ENCODE data around the gene CDK18. TPM values are rescaled to one million over a fixed set of nuclear protein-coding genes. Genes with fewer than 3 reads are reported as not detected.

The CDK18 gene
- total and polyA plus RNA-seq, 12 donors: 3.2 to 52.0 (median 18.2) TPM

DNA sequence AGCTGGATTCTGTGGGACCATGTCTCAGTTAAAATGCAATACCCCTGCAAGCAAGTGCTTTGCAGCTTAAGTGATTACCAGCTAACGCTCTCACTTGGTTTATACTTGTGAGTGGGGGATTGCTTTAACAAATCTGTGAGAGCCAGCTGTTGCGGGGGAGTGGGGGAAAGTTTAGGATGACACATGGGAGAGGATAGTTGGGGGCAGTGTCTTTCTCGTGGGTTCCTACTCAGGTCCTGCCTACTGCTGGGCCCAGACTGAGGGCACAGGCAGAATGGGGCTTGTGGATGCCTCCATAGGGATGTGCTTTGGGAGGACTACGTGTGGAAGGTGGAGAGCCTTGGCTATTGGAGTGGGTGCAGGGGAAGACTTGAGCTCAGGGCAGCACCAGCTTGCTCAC is 67.3 kb downstream of the CDK18 start:
- H3K4me1 ChIP-seq (replicated peaks in 1 of 2): no peaks in the 10 kb centered on the region
- WGBS, 4 donors: 69 to 83% (median 74%) methylated on average over 4 of the region's 4 CpGs
- no peaks in the 10 kb centered on the region for H3K36me3 ChIP-seq (replicated peaks in 1 of 2)
- no peak for TF ChIP-seq POLR2A (IDR thresholded peaks at IDR 0.05)
- TF ChIP-seq, protein P1, sequence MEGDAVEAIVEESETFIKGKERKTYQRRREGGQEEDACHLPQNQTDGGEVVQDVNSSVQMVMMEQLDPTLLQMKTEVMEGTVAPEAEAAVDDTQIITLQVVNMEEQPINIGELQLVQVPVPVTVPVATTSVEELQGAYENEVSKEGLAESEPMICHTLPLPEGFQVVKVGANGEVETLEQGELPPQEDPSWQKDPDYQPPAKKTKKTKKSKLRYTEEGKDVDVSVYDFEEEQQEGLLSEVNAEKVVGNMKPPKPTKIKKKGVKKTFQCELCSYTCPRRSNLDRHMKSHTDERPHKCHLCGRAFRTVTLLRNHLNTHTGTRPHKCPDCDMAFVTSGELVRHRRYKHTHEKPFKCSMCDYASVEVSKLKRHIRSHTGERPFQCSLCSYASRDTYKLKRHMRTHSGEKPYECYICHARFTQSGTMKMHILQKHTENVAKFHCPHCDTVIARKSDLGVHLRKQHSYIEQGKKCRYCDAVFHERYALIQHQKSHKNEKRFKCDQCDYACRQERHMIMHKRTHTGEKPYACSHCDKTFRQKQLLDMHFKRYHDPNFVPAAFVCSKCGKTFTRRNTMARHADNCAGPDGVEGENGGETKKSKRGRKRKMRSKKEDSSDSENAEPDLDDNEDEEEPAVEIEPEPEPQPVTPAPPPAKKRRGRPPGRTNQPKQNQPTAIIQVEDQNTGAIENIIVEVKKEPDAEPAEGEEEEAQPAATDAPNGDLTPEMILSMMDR (IDR thresholded peaks at IDR 0.05): no peak
- intact Hi-C loops (cut with DNase I): no loop called here
- no peaks in the 10 kb centered on the region for H3K9me3 ChIP-seq (replicated peaks in 1 of 3)
- H3K27ac ChIP-seq: no peak overlapping the region
- H3K4me3 ChIP-seq: no peak overlapping the region
- H3K27me3 ChIP-seq: peaks cover 34% of the 10 kb centered on the region
- peak in 1 of 7 donors; percentile 23 for DNase-seq

- 64 to 91% (median 83%) methylated on average over 1 of the region's 1 CpG for WGBS, 4 donors
- no peak for DNase-seq
These were observed 68.0 kb downstream of the CDK18 start for GRCh38 chr1:205572421-205572820.

DNA sequence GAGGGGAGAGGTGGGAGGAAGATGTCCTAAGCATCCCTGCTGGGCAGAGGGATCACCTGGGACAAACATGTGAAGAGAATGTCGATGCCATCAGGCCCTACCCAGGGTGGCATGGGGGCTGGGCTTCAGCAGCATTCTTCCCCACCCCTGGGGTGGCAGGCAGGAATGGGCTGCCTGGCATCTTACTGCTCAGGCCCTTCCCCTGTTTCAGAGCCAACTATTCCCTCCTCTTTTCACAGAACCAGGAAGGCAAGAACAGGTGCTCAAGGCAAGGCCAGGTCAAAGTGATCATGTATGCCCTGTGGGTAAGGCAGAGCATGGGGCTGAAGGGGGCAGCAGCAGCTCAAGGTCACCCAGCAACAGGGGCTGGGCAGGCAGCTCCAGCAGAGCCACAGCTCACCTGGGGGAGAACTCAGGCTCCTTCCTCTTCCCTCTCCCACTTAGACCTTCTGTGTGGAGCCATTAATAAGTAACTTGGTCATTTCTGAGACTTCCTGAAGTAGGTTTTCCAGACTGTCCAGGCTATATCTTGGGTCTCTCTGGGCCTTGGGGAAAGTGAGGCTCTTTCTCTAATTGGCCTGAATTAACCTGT is 70.9 kb downstream of the CDK18 start:
- H3K9me3 ChIP-seq (replicated peaks in 1 of 3): no peaks in the 10 kb centered on the region
- H3K4me1 ChIP-seq (replicated peaks in 1 of 2): peaks cover 0 to 4% of the 10 kb centered on the region in 2 donors
- DNase-seq: no peak
- intact Hi-C loops (cut with DNase I): no loop called here
- WGBS, 4 donors: 50 to 82% (median 65%) methylated on average over 1 of the region's 1 CpG; no CpG with 5 or more reads in 1 of the 4 donors
- H3K36me3 ChIP-seq (replicated peaks in 1 of 2): no peaks in the 10 kb centered on the region
- no peak overlapping the region for H3K4me3 ChIP-seq
- no peak for TF ChIP-seq POLR2A (IDR thresholded peaks at IDR 0.05)
- TF ChIP-seq, protein P1 (IDR thresholded peaks at IDR 0.05): no peak
- H3K27ac ChIP-seq: no peak overlapping the region
- peaks cover 5% of the 10 kb centered on the region for H3K27me3 ChIP-seq

More at GRCh38 chr1:205572421-205572820, 68.0 kb downstream of the CDK18 start:
- TF ChIP-seq POLR2A (IDR thresholded peaks at IDR 0.05): no peak
- TF ChIP-seq, protein P1 (IDR thresholded peaks at IDR 0.05): no peak
- no peaks in the 10 kb centered on the region for H3K4me1 ChIP-seq (replicated peaks in 1 of 2)
- no peak overlapping the region for H3K27ac ChIP-seq
- no peaks in the 10 kb centered on the region for H3K36me3 ChIP-seq (replicated peaks in 1 of 2)
- H3K27me3 ChIP-seq: peaks cover 29% of the 10 kb centered on the region
- H3K9me3 ChIP-seq (replicated peaks in 1 of 3): no peaks in the 10 kb centered on the region
- no peak overlapping the region for H3K4me3 ChIP-seq
- intact Hi-C loops (cut with DNase I): no loop called here

- no peaks in the 10 kb centered on the region for H3K9me3 ChIP-seq (replicated peaks in 1 of 3)
- H3K27ac ChIP-seq: no peak overlapping the region
- no peaks in the 10 kb centered on the region for H3K36me3 ChIP-seq (replicated peaks in 1 of 2)
- H3K4me3 ChIP-seq: no peak overlapping the region
- peaks cover 0 to 4% of the 10 kb centered on the region in 2 donors for H3K4me1 ChIP-seq (replicated peaks in 1 of 2)
- 70 to 85% (median 82%) methylated on average over 3 of the region's 3 CpGs for WGBS, 4 donors
- no peak for TF ChIP-seq POLR2A (IDR thresholded peaks at IDR 0.05)
- TF ChIP-seq, protein P1 (IDR thresholded peaks at IDR 0.05): no peak
- no peaks in the 10 kb centered on the region for H3K27me3 ChIP-seq
- intact Hi-C loops (cut with DNase I): no loop called here
- no peak for DNase-seq
These were observed 71.5 kb downstream of the CDK18 start for GRCh38 chr1:205576011-205576410.

All from adrenal gland (tissue), 12 donors.